LNCaP clone FGC (cell line): Measurements from ENCODE around the gene EVA1B.

ENCODE experiments used
- DNase-seq: peaks from one replicate; pipeline ENCODE4 v3.0.0-alpha.2; 2011; ENCODE audit warnings: low read depth
- H3K4me3 ChIP-seq: 2 replicates; pipeline ENCODE4 v1.5.1; 2011; ENCODE audit warnings: mild to moderate bottlenecking, low read depth, low read length, control low read depth
- CTCF ChIP-seq: IDR thresholded peaks from 2 replicates; pipeline ENCODE4 v1.5.1; 2012; ENCODE audit warnings: mild to moderate bottlenecking; ENCODE audit not compliant: control insufficient read depth, insufficient read depth; ENCODE audit errors: extremely low read depth

Gene EVA1B

GRCh38 chr1:36339615-36340014 is 16.2 kb upstream of the EVA1B start:
- DNase-seq: no peak
- no peak for TF ChIP-seq CTCF

GRCh38 chr1:36339215-36339614 is 15.8 kb upstream of the EVA1B start:
- no peak for DNase-seq
- no peak overlapping the region for H3K4me3 ChIP-seq
- TF ChIP-seq CTCF: no peak

More at GRCh38 chr1:36339615-36340014, 16.2 kb upstream of the EVA1B start:
- H3K4me3 ChIP-seq: no peak overlapping the region

- TF ChIP-seq CTCF: no peak
- no peak overlapping the region for H3K4me3 ChIP-seq
- DNase-seq: no peak
Measured at GRCh38 chr1:36337830-36338229, 14.4 kb upstream of the EVA1B start.

GRCh38 chr1:36330940-36331339 is 7.5 kb upstream of the EVA1B start:
- no peak overlapping the region for H3K4me3 ChIP-seq
- no peak for DNase-seq
- no peak for TF ChIP-seq CTCF

- TF ChIP-seq CTCF: no peak
- no peak for DNase-seq
- H3K4me3 ChIP-seq: no peak overlapping the region
Measured at GRCh38 chr1:36329817-36330216, 6.4 kb upstream of the EVA1B start.

GRCh38 chr1:36328713-36329112 is 5.3 kb upstream of the EVA1B start:
- no peak for TF ChIP-seq CTCF
- peak; percentile 60 for DNase-seq
- H3K4me3 ChIP-seq: no peak overlapping the region

- no peak for DNase-seq
Measured at GRCh38 chr1:36328088-36328480, 4.6 kb upstream of the EVA1B start.

More at GRCh38 chr1:36328088-36328480, 4.6 kb upstream of the EVA1B start:
- no peak overlapping the region for H3K4me3 ChIP-seq
- no peak for TF ChIP-seq CTCF
